Upper lobe of left lung (tissue), 6 donors: ENCODE measurements around the gene RIOX2. TPM values are rescaled to one million over a fixed set of nuclear protein-coding genes. Genes with fewer than 3 reads are reported as not detected.

Experiments
- ATAC-seq, 2 donors: fragments of 200-7000 bp; cut with Tn5 transposase; one replicate each; pipeline ENCODE4 v1.9.1; 2022; ENCODE audit warnings: mild to moderate bottlenecking in 2 of 2, moderate library complexity in 2 of 2; ENCODE audit not compliant: low FRiP score in 2 of 2
- DNase-seq, 2 donors: peaks; one replicate each; pipeline ENCODE4 v3.0.0-alpha.2; 2019 to 2020
- H3K27ac ChIP-seq, 4 donors: fragments of 200-600 bp; sonication (generic); one replicate each; pipeline ENCODE4 v1.5.1; 2016 to 2019
- H3K27me3 ChIP-seq, 4 donors: fragments of 200-600 bp; sonication (generic); one replicate each; pipeline ENCODE4 v1.5.1; 2017 to 2019
- H3K36me3 ChIP-seq, 4 donors: fragments of 200-600 bp; sonication (generic); one replicate each; pipeline ENCODE4 v1.5.1; 2016 to 2019
- H3K4me1 ChIP-seq, 4 donors: fragments of 200-600 bp; sonication (generic); one replicate each; pipeline ENCODE4 v1.5.1; 2018 to 2019
- H3K4me3 ChIP-seq, 4 donors: fragments of 200-600 bp; sonication (generic); one replicate each; pipeline ENCODE4 v1.5.1; 2017 to 2019; ENCODE audit warnings: mild to moderate bottlenecking in 2 of 4, moderate library complexity in 1 of 4
- H3K9me3 ChIP-seq, 4 donors: fragments of 200-600 bp; sonication (generic); one replicate each; pipeline ENCODE4 v1.5.1; 2018 to 2019
- CTCF ChIP-seq, 6 experiments: fragments of 450-650 bp in 4 of 6; fragments of 200-600 bp in 2 of 6; sonication (generic) in 2 of 6; IDR thresholded peaks; one replicate each; pipeline ENCODE4 v1.5.1; 2016 to 2019; ENCODE audit warnings: antibody characterized with exemption in 6 of 6
- EP300 ChIP-seq, 4 donors: sonication (generic); formaldehyde crosslinking; IDR thresholded peaks; one replicate each; pipeline ENCODE4 v1.5.1; 2017; ENCODE audit warnings: antibody characterized with exemption in 4 of 4, control low read depth in 2 of 4
- POLR2A ChIP-seq, 4 donors: fragments of 450-650 bp; IDR thresholded peaks; one replicate each; pipeline ENCODE4 v1.5.1; 2016 to 2017; ENCODE audit warnings: antibody characterized with exemption in 4 of 4, mild to moderate bottlenecking in 2 of 4
- POLR2AphosphoS5 ChIP-seq, 2 donors: sonication (generic); formaldehyde crosslinking; IDR thresholded peaks; one replicate each; pipeline ENCODE4 v1.5.1; 2017; ENCODE audit warnings: antibody characterized with exemption in 2 of 2
- WGBS, 2 donors: methylation state at CpG; one replicate each; pipeline ENCODE4 v1.1.5; 2017 to 2018; 5-methylcytosine and 5-hydroxymethylcytosine counted together
- total RNA-seq, 6 donors: library from RNA; depleted of rRNA in 4 of 6; stranded (reverse); fragments of >200 nt in 4 of 6; gene quantifications; one replicate each; pipeline versions ENCODE4 v1.1.0 to v1.2.1, GENCODE V29; 2016 to 2021
- donor health status: DM: no; HTN: no; CAD: no; lungs with moderate emphysema.
- donor health status: DM: no; HTN: yes; CAD: no; lungs with severe emphysema.

Gene RIOX2
- total RNA-seq, 6 donors from 2014 or later: 15.9 to 33.9 (median 21.4) TPM

- 73 to 74% methylated on average over 4 of the region's 4 CpGs for WGBS, 2 donors
- Histone ChIP-seq H3K36me3 (peaks cover 6 to 78% (median 20%) of the 10 kb centered on the region in 4 donors), H3K4me3 (no peak overlapping the region), H3K27ac (no peak overlapping the region), H3K4me1 (no peaks in the 10 kb centered on the region), H3K27me3 (no peaks in the 10 kb centered on the region), H3K9me3 (no peaks in the 10 kb centered on the region)
- ATAC-seq (no peak), DNase-seq (no peak)
- TF ChIP-seq POLR2AphosphoS5 (IDR thresholded peaks at IDR 0.05) (no peak), POLR2A (IDR thresholded peaks at IDR 0.05) (no peak), EP300 (IDR thresholded peaks at IDR 0.05) (no peak), CTCF (IDR thresholded peaks at IDR 0.05) (no peak)
Measured at GRCh38 chr3:97942801-97943546, 29.3 kb downstream of the RIOX2 start.

GRCh38 chr3:97940034-97940433 is 32.2 kb downstream of the RIOX2 start:
- no peak overlapping the region for H3K4me3 ChIP-seq
- peaks cover 3 to 77% (median 15%) of the 10 kb centered on the region in 4 donors for H3K36me3 ChIP-seq
- no peaks in the 10 kb centered on the region for H3K9me3 ChIP-seq
- TF ChIP-seq CTCF (IDR thresholded peaks at IDR 0.05): peak in 2 of 6 experiments; percentile 17 to 24
- TF ChIP-seq EP300 (IDR thresholded peaks at IDR 0.05): no peak
- TF ChIP-seq POLR2AphosphoS5 (IDR thresholded peaks at IDR 0.05): no peak
- 54 to 64% methylated on average over 1 of the region's 1 CpG for WGBS, 2 donors
- H3K4me1 ChIP-seq: no peaks in the 10 kb centered on the region
- H3K27ac ChIP-seq: no peak overlapping the region
- no peak for ATAC-seq
- no peaks in the 10 kb centered on the region for H3K27me3 ChIP-seq
- DNase-seq: no peak

GRCh38 chr3:97939401-97939800 is 32.8 kb downstream of the RIOX2 start:
- Histone ChIP-seq H3K4me1 (no peaks in the 10 kb centered on the region), H3K4me3 (no peak overlapping the region), H3K9me3 (no peaks in the 10 kb centered on the region), H3K27ac (no peak overlapping the region), H3K27me3 (no peaks in the 10 kb centered on the region), H3K36me3 (peaks cover 0 to 78% (median 10%) of the 10 kb centered on the region in 4 donors)
- DNase-seq: no peak
- TF ChIP-seq POLR2AphosphoS5 (IDR thresholded peaks at IDR 0.05): no peak
- no peak for TF ChIP-seq EP300 (IDR thresholded peaks at IDR 0.05)
- no peak for TF ChIP-seq CTCF (IDR thresholded peaks at IDR 0.05)
- no peak for TF ChIP-seq POLR2A (IDR thresholded peaks at IDR 0.05)
- 92% methylated on average over 2 of the region's 2 CpGs for WGBS, 2 donors
- no peak for ATAC-seq

GRCh38 chr3:97938444-97938843 is 33.8 kb downstream of the RIOX2 start:
- H3K27me3 ChIP-seq: no peaks in the 10 kb centered on the region
- no peaks in the 10 kb centered on the region for H3K9me3 ChIP-seq
- H3K4me3 ChIP-seq: no peak overlapping the region
- DNase-seq: no peak
- 100% methylated on average over 1 of the region's 1 CpG for WGBS, 2 donors
- H3K4me1 ChIP-seq: no peaks in the 10 kb centered on the region
- no peak for ATAC-seq
- TF ChIP-seq CTCF (IDR thresholded peaks at IDR 0.05): no peak
- no peak for TF ChIP-seq EP300 (IDR thresholded peaks at IDR 0.05)
- no peak for TF ChIP-seq POLR2A (IDR thresholded peaks at IDR 0.05)
- no peak for TF ChIP-seq POLR2AphosphoS5 (IDR thresholded peaks at IDR 0.05)
- H3K27ac ChIP-seq: no peak overlapping the region
- peaks cover 0 to 78% (median 15%) of the 10 kb centered on the region in 4 donors for H3K36me3 ChIP-seq

GRCh38 chr3:97937205-97937604 is 35.0 kb downstream of the RIOX2 start:
- DNase-seq: no peak
- no peak overlapping the region for H3K27ac ChIP-seq
- no peaks in the 10 kb centered on the region for H3K9me3 ChIP-seq
- no peaks in the 10 kb centered on the region for H3K27me3 ChIP-seq
- no peak for ATAC-seq
- TF ChIP-seq CTCF (IDR thresholded peaks at IDR 0.05): no peak
- no peak for TF ChIP-seq POLR2A (IDR thresholded peaks at IDR 0.05)
- no peak for TF ChIP-seq EP300 (IDR thresholded peaks at IDR 0.05)
- TF ChIP-seq POLR2AphosphoS5 (IDR thresholded peaks at IDR 0.05): no peak
- H3K4me3 ChIP-seq: no peak overlapping the region
- no peaks in the 10 kb centered on the region for H3K4me1 ChIP-seq
- WGBS, 2 donors: 88 to 95% methylated on average over 2 of the region's 2 CpGs
- H3K36me3 ChIP-seq: peaks cover 0 to 76% (median 12%) of the 10 kb centered on the region in 4 donors
